Measurements from ENCODE around the gene AASDHPPT. TPM values are rescaled to one million over a fixed set of nuclear protein-coding genes. Genes with fewer than 3 reads are reported as not detected.

Gene AASDHPPT
- total RNA-seq, 1 donor from 2014 or later, result 31.8 TPM

DNA sequence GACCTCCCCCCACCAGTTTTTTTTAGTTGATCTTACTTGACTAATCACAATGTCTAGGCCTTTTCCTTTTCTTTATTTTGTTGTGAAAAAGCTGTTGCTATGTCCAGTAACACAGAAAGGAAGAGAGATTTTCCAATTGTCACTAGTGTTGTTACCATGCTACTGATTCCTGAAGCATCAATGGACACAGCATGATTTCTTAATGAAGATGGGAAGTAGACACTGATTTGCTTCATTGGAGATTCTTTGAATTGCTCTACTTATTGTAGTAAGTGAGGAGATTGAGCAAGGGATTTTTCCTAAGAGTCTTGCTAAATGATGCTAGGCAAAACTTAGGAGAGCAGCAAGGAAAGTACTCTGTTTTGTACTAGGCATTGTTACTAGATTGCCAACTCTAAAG lies 4.6 kb downstream of the AASDHPPT start:
- intact Hi-C loops (cut with micrococcal nuclease), result no loop called here

DNA sequence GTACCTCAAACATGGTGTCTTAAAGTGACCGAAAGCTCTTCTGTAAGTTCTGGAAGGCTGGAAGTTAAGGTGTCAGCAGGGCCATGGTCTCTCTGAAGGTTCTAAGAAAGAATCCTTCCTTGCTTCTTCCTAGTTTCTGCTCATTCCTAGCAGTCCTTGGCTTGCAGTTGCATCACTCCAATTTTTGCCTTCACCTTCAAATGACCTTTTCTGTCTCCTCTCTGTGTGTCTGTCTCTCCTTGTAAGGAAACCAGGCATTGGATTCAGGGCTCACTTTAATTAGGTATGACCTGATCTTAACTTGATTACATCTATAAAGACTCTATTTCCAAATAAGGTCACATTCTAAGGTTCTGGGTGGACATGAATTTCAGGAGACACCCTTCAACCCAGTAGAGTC lies 8.7 kb downstream of the AASDHPPT start:
- intact Hi-C loops (cut with micrococcal nuclease), result no loop called here

DNA sequence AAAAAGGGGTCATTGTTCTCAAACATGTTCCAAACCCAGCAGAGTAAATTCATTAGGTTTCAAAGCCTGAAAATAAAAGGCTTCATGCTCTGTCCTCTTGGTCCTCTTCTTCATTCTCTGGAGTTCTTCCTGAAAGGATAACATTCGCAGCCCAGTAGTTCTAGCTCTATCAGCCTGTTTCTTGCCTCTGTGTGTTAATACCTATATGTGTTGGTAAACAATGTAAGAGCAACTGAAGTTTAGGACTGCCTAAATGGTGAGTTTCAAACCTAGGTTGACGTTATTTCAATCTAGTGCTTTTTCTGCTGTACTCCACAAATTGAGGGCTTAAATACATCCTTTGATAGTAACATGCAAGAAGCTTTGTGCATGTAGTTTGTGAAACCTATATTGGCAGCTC lies 9.4 kb downstream of the AASDHPPT start:
- intact Hi-C loops (cut with micrococcal nuclease), result no loop called here

DNA sequence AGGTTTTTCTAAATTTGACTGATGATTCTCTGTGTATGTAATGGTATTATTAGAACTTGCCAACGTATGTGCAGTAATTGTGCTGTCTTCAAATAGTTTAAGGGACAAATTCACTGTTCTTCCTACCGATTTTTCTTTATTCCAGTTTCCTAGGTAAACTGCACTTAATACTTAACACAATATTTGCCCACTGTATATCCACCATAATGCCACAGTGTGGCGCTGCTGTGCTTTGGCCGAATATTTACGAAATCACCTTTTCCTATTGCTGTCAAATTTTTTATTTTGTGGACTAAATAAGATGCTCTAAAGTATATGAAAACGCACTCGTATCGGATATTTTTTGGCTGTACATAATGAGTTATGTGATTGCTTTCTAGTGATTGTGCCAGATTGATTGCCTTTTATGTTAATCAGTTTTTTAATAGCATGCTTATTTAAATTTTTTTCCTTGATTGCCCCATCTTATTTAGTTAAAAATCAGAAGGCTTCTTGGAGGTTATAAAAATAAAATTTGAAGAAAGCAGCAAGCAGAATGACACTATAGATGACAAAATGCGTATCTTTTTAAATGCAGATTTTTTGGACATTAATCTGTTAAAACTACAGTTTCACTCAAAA lies 10.5 kb downstream of the AASDHPPT start:
- intact Hi-C loops (cut with micrococcal nuclease), result no loop called here

GRCh38 chr11:106088896-106089295 lies 11.4 kb downstream of the AASDHPPT start:
- intact Hi-C loops (cut with micrococcal nuclease), result no loop called here

DNA sequence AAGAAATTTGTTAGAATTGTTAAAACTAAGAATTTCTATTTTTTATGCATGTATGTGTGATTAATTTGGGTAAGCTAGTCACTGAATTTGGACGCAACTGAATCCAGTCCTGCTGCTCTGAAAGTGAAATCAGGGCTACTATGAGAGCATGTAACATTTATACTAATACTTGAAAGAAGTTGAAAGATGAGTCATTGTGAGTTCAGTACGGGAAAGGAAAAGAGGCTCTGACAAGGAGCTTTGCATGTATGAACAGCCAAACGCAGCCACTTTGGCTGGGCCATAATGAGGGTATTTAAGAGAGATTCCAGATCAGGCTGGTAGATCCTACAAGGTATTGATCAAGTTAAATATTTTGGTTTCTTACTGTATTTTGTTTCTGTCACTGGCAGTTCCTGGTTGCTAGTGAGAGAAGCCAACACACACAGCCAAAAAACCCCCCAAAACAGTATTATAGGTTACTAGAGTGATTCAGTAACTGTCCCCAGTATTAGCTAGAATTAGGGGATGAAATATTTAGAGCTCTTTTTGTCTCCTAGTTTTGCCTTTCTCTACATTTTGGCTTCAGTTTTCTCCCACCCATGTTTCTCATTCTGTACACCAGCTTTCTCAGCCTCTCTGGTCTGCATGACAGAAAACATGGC lies 14.1 kb downstream of the AASDHPPT start:
- intact Hi-C loops (cut with micrococcal nuclease), result no loop called here

GRCh38 chr11:106092446-106092845 lies 15.0 kb downstream of the AASDHPPT start:
- intact Hi-C loops (cut with micrococcal nuclease), result no loop called here

- intact Hi-C loops (cut with micrococcal nuclease), result no loop called here
Observed at GRCh38 chr11:106098893-106099553, 21.6 kb downstream of the AASDHPPT start.

DNA sequence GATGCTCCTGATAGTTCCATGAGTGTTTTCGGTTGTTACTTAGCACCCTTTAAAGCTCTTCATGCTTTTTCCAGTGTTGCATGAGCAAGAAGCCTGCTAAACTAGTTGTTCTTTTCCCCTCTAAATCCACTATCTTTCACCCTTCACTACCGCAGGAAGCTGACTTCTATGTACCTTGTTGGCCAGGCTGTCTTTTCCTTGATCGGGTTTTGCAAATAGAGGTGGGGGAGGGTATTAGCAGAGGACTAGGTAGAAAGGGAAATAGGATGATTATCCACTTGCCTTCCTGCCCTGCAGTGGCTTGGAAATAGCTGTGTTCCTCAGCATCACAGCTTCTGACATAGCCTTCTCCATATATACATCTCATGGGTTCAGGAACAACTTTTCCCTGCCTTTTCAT lies 23.9 kb downstream of the AASDHPPT start:
- intact Hi-C loops (cut with micrococcal nuclease), result no loop called here

GRCh38 chr11:106101819-106102218 lies 24.4 kb downstream of the AASDHPPT start:
- intact Hi-C loops (cut with micrococcal nuclease), result no loop called here

- intact Hi-C loops (cut with micrococcal nuclease), result no loop called here
Observed at GRCh38 chr11:106105986-106106385, 28.5 kb downstream of the AASDHPPT start.

- intact Hi-C loops (cut with micrococcal nuclease), result no loop called here
Observed at GRCh38 chr11:106121570-106122320, 44.3 kb downstream of the AASDHPPT start.

- intact Hi-C loops (cut with micrococcal nuclease), result no loop called here
Observed at GRCh38 chr11:106127604-106128003, 50.1 kb downstream of the AASDHPPT start.

DNA sequence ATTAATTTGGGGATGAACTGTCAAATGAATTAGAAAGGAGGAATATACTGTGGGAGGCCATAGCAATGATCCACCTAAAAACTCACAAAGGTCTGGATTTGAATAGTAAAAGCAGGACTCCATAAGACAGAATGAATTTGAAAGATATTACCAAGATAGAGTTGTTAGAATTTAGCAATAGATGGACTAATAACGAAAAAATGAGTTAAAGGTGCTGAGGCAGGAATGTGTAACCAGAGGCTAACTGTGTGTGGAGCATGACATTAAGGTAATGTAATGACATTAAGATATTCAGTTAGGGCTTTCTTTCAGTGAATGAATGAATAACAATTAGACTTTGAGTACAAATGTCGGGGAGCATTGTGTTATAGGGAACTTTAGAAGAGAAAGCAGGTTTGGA lies 51.3 kb downstream of the AASDHPPT start:
- intact Hi-C loops (cut with micrococcal nuclease), result no loop called here

DNA sequence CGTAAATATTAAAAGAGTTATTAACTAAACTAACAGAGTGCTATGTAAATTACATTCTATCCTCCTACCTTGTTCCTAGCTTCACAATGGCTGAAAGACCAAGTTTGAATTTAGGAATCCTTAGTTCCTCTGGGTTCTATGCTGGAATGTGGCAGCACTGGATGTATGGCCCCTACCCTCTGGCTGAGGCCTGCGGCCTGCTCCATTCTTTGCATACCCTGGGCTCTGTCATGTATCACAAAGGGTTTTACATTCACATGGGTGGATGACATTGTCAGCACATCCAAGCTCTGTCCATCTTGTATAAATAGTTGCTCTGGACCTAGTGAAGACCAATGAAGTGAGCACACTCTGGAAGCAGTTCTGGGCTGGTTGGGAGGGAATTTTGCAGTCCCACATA lies 54.5 kb downstream of the AASDHPPT start:
- intact Hi-C loops (cut with micrococcal nuclease), result no loop called here

DNA sequence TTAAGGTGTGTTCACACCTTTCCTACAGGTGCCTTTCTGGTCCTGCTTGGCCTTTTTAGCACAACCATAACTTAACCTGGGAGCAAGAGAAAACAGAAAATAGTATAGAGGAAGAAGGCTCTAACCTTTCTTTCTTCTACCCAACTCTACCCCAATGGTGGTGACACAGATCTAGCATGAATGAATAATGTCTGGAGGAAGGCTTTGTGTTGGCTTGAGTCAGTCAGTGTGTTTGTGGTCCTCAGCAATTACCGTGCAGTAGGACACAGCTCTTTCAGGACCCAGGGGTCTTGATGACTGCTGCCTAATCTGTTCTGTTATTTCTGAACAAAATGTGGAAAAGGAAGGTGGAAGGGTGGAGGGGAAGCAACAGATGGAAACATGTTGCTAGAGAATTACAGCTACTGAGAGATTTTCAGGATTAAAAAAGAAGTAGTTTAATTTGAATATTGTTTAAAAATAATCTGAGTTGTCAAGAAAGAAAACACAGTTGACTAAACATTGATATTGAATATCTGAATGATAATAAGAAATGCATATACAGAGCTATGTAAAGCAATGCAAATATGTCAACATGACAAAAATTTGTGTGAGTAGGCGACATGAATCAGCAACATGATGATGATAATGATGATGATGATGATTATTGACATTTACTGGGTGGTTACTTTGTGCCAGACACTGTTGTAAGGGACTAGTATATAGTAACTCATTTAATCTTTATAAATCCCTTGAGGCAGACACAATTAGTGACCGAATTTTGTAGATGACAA lies 55.3 kb downstream of the AASDHPPT start:
- intact Hi-C loops (cut with micrococcal nuclease), result no loop called here

DNA sequence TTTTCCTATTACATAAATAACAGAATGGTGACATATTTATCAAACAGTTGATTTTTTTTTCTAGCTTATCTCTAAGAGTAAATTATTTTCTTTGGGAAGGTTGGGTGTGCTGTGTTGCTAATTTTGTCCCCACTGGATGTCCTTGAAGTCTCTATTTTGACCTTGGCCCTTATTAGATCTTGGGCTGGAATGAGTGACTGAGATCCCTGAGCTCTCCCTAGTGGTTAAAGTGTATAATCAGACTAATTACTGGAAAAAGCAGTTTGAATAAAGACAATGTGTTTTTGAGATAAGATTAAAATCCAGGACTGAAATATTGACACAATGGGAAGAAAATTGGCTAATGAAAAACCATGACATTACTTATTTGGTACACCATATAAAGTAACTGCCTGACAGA lies 56.1 kb downstream of the AASDHPPT start:
- intact Hi-C loops (cut with micrococcal nuclease), result no loop called here

- intact Hi-C loops (cut with micrococcal nuclease), result no loop called here
Observed at GRCh38 chr11:106137061-106137460, 59.6 kb downstream of the AASDHPPT start.

GRCh38 chr11:106137758-106138157 lies 60.3 kb downstream of the AASDHPPT start:
- intact Hi-C loops (cut with micrococcal nuclease), result no loop called here

All from T-helper 2 cell treated with Interferon-gamma antibody and Interleukin-4, amounts not matched to agents 100 ng/mL and 5 ng/mL, for 36 hours (primary cell).